Hepatocyte (in vitro differentiated cells): Measurements from ENCODE around the gene PLTP.

Source experiments
- EZH2 ChIP-seq: fragments of 200-600 bp; sonication (generic); IDR thresholded peaks from 2 replicates; pipeline ENCODE4 v1.6.1; 2016; ENCODE audit warnings: antibody characterized with exemption, mild to moderate bottlenecking, borderline replicate concordance
- EZH2phosphoT487 ChIP-seq: fragments of 200-600 bp; sonication (generic); IDR thresholded peaks from one replicate; pipeline ENCODE4 v1.6.1; 2018; ENCODE audit warnings: antibody characterized with exemption, mild to moderate bottlenecking, low read depth, moderate library complexity; ENCODE audit not compliant: unreplicated experiment, severe bottlenecking
- TF ChIP-seq, protein P1 (sequence below): fragments of 200-600 bp; sonication (generic); IDR thresholded peaks from 2 replicates; pipeline ENCODE4 v1.5.1; 2016; ENCODE audit warnings: antibody characterized with exemption, mild to moderate bottlenecking; ENCODE audit not compliant: poor library complexity

DNA sequence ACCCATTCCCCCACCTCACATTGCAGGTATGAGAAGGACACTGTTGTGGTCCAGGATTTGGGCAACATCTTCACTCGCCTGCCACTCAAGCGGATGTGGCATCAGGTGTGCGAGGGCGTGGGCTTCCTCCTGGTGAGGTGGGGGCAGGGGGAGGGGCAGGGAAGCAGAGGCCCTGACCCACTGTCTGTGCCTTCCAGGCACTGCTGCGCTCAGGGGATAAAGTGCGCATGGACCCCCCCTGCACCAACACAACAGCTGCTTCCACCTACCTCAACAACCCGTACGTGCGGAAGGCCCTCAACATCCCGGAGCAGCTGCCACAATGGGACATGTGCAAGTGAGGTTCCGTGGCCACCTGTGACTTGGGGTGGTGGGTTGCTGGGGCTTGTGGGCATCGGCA, 17.2 kb downstream of the PLTP start:
- TF ChIP-seq, protein P1, sequence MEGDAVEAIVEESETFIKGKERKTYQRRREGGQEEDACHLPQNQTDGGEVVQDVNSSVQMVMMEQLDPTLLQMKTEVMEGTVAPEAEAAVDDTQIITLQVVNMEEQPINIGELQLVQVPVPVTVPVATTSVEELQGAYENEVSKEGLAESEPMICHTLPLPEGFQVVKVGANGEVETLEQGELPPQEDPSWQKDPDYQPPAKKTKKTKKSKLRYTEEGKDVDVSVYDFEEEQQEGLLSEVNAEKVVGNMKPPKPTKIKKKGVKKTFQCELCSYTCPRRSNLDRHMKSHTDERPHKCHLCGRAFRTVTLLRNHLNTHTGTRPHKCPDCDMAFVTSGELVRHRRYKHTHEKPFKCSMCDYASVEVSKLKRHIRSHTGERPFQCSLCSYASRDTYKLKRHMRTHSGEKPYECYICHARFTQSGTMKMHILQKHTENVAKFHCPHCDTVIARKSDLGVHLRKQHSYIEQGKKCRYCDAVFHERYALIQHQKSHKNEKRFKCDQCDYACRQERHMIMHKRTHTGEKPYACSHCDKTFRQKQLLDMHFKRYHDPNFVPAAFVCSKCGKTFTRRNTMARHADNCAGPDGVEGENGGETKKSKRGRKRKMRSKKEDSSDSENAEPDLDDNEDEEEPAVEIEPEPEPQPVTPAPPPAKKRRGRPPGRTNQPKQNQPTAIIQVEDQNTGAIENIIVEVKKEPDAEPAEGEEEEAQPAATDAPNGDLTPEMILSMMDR = no peak
- no peak for TF ChIP-seq EZH2
- TF ChIP-seq EZH2phosphoT487 = no peak
